IPS DF 4.7 (cell line): ENCODE results near the gene KIF3C.
"Not testable (repeated sequence)": the region's sequence is repeated elsewhere in the genome, so short reads cannot be mapped to it uniquely, and the experiment has no call there.

Experiments used
- DNase-seq: peaks from one replicate; pipeline ENCODE4 v3.0.0-alpha.2; 2013; ENCODE audit warnings: low spot score; ENCODE audit errors: extremely low read depth

Gene KIF3C

GRCh38 chr2:25917411-25917810, 64.9 kb downstream of the KIF3C start:
- not testable (repeated sequence) for DNase-seq

- not testable (repeated sequence) for DNase-seq
Measured at GRCh38 chr2:25915944-25916772, 66.1 kb downstream of the KIF3C start.

- DNase-seq, result not testable (repeated sequence)
Measured at GRCh38 chr2:25915411-25915810, 66.9 kb downstream of the KIF3C start.

GRCh38 chr2:25913696-25913973, 68.7 kb downstream of the KIF3C start:
- not testable (repeated sequence) for DNase-seq

- peak; percentile 22 for DNase-seq
Measured at GRCh38 chr2:25912851-25913695, 69.2 kb downstream of the KIF3C start.

GRCh38 chr2:25909574-25909973, 72.7 kb downstream of the KIF3C start:
- DNase-seq, result not testable (repeated sequence)

GRCh38 chr2:25905126-25905525, 77.2 kb downstream of the KIF3C start:
- DNase-seq, result no peak

- DNase-seq, result no peak
Measured at GRCh38 chr2:25903216-25903776, 79.0 kb downstream of the KIF3C start.

GRCh38 chr2:25899404-25899970, 82.8 kb downstream of the KIF3C start:
- DNase-seq, result no peak

GRCh38 chr2:25897506-25897905, 84.8 kb downstream of the KIF3C start:
- no peak for DNase-seq

GRCh38 chr2:25896308-25896707, 86.0 kb downstream of the KIF3C start:
- DNase-seq, result not testable (repeated sequence)

GRCh38 chr2:25895610-25896009, 86.7 kb downstream of the KIF3C start:
- DNase-seq, result no peak

- DNase-seq, result no peak
Measured at GRCh38 chr2:25895018-25895417, 87.3 kb downstream of the KIF3C start.

- no peak for DNase-seq
Measured at GRCh38 chr2:25894135-25894830, 88.0 kb downstream of the KIF3C start.

- no peak for DNase-seq
Measured at GRCh38 chr2:25891672-25892071, 90.6 kb downstream of the KIF3C start.

- DNase-seq, result no peak
Measured at GRCh38 chr2:25887624-25888242, 94.6 kb downstream of the KIF3C start.

GRCh38 chr2:25885933-25886332, 96.4 kb downstream of the KIF3C start:
- no peak for DNase-seq

GRCh38 chr2:25881764-25882163, 100.5 kb downstream of the KIF3C start:
- DNase-seq, result no peak

- no peak for DNase-seq
Measured at GRCh38 chr2:25879133-25879730, 103.1 kb downstream of the KIF3C start.

GRCh38 chr2:25878361-25879132, 103.8 kb downstream of the KIF3C start, which contains the start of gene ASXL2:
Gene ASXL2, minus strand, starts transcription at chr2:25878487. Its CDS starts 265 bp downstream, at chr2:25878222.
- DNase-seq, result peak; percentile 88
